G401.6 (cell line): Measurements from ENCODE around the gene ATP13A3.
"Not testable (repeated sequence)": the region's sequence is repeated elsewhere in the genome, so short reads cannot be mapped to it uniquely, and the experiment has no call there.

Source experiments
- FAIRE-seq: peaks from 2 replicates; lab custom pipeline; 2012; peaks lifted over from hg19 to GRCh38; lab: Jason Lieb, UNC

The ATP13A3 gene

DNA sequence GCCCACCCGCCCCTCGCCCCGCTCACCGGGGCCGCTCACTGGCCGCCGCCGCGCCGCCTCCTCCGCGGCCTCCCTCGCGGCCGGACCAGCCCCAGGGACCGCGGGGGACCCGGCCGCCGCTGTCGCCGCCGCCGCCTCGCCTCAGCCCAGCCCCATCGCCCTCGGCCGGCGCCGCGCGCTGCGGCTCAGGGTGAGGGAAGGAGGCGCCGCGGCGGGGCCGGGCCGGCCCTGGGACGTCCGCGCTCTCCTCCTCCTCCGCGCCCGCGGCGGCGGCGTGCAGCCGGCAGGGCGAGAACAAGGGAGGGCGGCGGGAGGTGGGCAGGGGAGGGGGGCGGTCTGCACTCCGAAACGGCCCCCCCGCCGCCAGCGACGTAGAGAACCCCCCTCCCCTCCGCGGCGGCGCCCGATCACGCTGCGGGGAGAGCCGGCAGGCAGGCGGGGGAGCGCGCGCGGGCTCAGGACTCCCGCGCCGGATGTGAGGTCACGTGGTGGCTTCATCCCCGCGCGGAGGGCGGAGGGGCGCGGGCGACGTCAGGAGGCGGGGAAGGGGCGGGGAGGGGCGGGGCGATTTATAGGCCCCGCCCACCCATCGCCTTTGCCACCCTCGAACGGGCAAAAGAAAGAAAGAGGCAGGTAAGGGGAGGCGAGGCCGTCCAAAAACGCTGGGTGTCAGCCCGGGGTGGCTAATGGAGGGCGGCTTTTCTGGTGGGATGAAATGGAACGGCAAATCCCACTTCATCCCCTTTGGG is at the start of gene ATP13A3:
Gene ATP13A3 (minus strand): TSS at position 463 of the 749 bp plus-strand sequence. CDS start 24,812 bp downstream, outside the sequence.
- no peak for FAIRE-seq

DNA sequence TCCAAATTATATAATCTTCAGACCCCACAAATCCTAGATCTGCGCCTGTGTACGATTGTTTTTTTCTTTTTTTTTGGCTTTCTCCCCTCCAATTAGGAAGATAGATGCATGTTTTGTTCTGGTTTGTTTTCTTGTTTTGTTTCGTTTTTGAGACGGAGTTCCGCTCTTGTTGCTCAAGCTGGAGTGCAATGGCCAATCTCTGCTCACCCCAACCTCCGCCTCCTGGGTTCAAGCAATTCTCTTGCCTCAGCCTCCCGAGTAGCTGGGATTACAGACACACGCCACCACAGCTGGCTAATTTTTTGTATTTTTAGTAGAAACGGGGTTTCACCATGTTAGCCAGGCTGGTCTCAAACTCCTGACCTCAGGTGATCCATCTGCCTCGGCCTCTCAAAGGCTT is 48.4 kb upstream of the ATP13A3 start:
- FAIRE-seq, result not testable (repeated sequence)

DNA sequence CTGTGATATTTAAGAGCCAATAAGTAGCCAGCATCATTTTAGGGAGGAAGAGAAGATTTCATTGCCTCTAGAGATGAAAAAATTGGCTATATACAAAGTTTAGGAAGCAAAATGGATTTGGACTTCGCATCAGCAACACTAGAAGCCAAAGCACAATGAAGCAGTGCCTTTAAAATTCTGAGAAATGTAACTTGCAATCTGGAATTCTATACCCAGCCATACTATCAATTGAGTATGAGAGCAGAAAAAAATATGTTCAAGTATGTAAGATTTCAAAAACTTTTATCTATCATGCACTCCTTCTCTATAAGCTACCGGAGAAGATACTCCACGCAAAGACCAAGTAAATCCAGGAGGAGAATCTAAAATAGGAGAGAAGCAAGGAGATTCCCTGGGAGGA is 47.4 kb upstream of the ATP13A3 start:
- no peak for FAIRE-seq

DNA sequence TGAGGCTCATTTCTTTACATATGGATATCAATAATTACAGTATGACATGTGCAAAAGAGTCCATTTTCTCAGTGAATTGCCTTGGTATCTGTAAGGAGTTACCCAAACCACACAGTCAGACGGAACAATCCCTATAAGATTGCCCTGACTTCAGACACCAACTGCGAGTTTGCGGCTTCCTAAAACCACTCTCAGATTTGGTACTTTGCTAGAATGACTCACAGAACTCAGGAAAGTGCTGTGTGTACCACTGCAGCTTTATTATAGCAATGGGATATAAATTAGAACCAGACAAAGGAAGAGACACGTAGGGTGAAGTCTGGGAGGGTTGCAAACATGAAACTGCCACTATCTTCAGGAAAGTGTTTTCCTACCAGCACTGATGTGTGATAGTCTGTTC is 45.8 kb upstream of the ATP13A3 start:
- FAIRE-seq, result no peak

DNA sequence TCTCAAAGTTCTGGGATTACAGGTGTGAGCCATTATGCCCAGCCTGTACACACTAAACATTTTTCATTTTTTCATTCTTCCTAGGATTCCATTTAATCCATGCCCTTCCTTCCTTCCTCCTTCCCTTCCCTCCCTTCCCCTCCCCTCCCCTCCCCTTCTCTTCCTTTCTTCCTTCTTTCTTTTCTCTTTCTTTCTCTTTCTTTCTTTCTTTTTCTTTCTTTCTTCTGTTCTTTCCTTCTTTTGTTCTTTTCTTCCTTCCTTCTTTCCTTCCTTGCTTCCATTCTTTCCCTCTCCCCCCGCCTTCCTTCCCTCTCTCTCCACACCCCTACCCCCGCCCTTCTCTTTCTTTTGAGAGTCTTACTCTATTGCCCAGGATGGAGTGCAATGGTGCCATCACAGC is 40.9 kb upstream of the ATP13A3 start:
- no peak for FAIRE-seq

DNA sequence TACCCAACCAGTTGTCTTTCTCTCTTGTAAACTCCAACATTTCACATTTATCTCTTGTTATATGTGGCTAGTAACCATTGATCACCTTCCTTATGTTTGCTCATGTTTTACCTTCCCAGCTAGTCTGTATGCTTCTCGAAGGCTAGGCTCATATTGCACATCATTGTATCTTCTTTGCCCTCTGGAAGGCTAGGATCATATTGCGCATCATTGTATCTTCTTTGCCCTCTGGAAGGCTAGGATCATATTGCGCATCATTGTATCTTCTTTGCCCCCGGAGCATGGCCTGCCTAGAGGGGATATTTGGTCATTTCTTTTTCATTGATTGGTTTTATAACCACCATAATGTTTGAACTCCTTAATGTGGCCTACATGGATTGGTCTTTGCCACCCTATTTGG is 39.4 kb upstream of the ATP13A3 start:
- FAIRE-seq, result no peak

DNA sequence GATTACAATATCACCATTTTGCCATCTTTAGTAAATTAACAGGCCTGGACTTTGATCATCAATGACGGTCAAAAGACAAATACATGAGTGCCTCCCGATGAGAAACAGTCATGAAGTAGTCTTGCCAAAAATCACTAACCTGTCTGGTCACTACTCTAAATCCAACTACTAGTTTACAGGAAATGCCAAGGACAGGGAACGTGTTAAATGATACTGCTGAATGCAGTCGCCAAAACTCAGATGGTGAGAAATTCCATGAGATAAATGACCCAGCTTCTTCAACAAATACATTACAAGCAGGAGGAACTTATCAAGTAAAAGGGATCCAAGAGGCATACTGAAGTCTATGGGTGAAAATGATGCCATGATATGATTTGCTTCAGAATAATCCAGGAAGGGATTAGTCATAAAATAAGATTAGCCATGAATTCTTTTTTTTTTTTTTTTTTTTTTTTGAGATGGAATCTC is 35.8 kb upstream of the ATP13A3 start:
- no peak for FAIRE-seq

DNA sequence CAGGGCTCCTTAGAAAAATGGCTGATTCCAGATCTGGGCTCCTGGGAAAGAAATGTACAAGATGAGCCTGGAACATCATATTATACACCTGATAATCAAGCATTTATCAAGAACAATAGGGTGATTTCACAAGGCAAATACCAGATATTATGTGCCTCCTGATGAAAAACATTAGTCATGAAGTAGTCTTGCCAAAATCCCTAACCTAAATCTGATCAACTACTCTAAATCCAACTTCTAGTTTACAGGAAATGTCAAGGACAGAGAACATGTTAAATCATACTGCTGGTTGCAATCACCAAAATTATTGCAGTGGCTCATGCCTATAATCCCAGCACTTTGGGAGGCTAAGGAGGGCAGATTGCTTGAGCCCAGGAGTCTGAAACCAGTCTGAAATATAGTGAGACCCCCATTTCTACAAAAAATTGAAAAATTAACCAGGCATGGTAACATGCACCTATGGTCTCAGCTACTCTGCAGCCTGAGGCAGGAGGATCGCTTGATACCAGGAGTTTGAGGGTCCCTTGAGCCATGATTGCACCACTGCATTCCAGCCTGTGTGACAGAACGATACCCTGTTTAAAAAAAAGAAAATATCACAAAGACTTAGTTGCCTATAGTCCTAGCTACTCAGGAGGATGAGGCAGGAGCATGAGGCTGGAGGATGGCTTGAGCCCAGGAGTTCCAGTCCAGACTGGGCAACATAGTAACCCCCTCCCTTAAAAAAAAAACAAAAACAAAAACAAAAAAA is 34.9 kb upstream of the ATP13A3 start:
- no peak for FAIRE-seq

DNA sequence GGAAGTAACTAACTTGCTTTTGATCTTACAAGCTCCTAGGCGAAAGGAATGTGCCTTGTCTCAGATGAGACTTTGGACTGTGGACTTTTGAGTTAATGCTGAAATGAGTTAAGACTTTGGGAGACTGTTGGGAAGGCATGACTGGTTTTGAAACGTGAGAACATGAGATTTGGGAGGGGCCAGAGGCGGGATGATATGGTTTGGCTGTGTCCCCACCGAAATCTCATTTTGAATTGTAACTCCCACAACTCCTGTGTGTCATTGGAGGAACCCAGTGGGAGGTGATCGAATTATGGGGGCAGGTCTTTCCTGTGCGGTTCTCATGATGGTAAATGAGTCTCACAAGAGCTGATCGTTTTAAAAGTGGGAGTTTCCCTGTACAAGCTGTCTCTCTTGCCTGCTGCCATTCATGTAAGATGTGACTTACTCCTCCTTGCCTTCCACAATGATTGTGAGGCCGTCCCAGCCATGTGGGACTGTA is 33.9 kb upstream of the ATP13A3 start:
- FAIRE-seq, result not testable (repeated sequence)

DNA sequence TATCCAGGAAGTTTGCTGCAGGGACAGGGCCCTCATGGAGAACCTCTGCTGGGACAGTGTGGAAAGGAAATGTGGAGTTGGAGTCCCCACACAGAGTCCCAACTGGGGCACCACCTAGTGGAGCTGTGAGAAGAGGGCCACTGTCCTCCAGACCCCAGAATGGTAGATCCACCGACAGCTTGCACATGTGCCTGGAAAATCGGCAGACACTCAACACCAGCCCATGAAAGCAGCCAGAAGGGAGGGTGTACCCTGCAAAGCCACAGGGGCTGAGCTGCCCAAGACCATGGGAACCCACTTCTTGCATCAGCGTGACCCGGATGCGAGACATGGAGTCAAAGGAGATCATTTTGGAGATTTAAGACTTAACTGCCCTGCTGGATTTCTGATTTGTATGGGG is 33.4 kb upstream of the ATP13A3 start:
- not testable (repeated sequence) for FAIRE-seq

DNA sequence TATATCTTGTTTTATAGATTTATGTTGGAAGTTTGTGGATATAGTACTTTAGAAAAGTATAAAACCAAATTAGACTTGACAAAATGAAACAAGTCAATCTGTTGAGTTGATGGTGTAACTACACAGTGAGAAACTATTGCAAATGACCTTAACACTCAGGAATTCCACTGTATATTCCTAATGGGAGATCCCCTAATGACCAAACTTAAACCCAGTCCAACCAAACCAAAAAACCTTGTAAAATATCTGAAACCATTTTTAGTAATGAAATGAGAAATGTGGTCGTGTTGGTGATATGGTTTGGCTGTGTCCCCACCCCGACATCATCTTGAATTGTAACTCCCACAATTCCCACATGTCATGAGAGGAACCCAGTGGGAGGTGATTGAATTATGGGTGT is 31.9 kb upstream of the ATP13A3 start:
- FAIRE-seq, result no peak

DNA sequence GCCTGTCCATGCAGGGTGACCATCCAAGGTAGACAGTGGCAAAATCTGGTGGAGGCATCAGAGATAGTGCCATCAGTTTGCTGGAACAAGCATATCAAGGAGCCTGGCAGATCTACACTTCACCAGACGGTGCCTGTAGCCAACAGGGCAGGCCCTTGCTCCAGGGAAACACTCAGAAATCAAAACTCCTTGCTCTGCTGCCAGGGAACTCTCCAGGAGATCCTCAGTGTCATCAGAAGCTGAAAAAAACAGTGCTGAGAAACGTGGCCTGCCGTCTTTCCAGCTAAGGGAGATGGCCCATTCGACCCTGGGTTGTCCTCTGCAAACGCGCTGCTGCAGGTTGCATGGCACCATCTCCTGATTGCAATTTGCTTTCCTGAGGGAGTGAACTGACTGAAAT is 30.5 kb upstream of the ATP13A3 start:
- no peak for FAIRE-seq

DNA sequence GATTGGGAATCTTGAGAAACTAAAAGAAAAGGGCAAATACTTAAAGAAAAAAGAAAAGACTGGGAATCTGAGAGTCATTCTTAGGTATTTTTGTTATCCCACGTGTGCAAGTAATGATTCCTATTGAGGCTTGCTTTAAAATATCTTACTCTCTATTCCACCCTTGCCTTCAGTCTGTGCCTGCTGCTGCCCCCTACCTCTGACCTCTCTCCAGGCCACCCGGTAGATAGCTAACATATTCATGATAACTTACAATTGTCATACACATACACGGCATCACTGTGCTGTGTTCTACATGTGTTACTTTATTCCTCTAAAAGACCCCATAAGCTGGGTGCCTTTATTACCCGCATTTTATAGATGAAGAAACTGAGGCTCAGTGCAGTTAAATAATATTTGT is 27.8 kb upstream of the ATP13A3 start:
- FAIRE-seq, result no peak

DNA sequence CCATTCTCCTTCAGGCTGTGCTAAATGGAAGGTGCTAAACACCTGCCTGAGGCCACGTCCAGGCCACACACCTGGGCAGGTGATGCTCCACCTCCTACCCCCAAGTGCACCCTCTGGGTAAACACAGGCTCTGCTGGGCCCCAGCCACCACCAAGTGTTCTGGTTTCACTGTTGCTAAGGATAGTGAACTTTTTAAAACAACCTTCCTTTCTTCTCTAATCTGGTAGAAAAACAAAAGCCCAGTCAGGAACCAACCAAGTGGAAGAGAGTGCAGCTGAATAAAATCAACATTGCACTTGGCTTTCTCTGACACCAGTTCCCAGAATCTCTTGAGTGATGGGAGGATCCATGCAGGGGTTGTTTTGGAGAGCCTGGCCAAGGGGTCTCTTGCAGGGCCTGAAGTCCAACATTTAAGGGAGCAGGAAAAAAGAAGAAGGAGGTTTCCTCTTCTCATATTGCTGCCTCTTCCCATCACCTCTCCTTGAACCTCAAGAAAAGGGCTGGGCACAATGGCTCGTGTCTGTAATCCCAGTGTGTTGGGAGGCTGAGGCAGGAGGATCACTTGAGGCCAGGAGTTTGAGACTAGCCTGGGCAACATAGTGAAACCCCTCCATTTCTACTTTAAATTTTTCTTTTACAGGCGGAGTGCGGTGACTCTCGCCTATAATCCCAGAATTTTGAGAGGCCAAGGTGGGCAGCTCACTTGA is 26.2 kb upstream of the ATP13A3 start:
- FAIRE-seq, result no peak

DNA sequence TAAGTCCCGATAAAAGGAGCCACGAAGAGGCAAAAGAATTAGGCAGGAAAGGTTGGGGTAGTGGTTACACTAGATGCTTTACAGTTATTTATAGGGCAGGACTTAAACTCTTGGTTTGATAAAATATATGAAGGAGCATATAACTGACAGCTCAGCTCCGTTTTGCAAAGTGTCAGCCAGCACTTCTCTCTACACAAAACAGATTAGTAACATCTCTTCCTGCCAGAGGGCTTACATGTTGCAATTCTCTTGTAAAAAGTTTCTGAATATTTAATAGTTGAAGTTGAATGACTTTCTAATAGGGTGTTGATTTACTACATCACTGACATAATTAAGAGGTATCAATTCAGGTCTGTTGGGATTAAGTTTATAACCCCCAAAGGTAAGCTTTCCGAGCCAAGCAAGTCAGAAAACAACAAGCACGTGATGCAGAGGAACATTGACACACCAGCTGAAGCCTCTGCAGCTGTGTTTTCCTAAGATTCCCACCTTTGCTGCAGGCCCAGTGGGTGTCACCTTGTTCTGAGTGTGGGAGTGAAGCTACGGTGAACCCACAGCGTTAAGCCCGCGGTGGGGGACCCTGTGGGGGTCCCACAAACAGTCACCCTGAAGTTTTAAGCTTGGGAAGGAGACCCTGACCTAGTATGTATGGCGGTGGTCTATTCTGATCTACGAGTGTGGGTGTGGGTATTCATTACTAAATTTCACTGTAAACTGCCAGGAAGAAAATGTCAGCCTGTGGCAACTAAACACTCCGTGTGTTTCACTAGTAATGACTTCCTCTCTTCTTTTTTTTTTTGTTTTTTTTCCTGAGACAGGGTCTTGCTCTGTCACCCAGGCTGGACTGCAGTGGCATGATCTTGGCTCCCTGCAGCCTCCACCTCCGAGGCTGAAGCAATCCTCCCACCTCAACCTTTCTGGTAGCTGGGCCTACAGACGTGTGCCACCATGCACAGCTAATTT is 22.0 kb upstream of the ATP13A3 start:
- FAIRE-seq, result no peak

DNA sequence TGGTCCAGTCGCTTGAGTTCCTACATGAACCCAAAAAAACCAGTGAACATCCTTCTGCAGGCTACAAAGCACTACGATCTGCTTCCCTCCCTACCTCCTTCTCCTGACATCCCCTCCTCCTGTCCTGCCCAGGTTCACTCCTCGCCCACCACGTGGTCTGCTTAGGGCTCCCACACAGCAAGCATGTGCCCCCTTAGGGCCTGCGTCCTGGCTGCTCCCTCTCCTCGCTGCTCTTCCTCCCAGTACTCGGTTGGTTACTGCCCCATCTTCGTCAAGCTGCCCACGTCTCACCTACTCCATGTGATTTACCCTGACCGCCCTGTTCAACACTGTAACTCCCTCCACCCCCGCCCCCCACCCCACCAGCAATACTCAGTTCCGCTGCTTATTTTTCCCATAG is 20.8 kb upstream of the ATP13A3 start:
- no peak for FAIRE-seq

DNA sequence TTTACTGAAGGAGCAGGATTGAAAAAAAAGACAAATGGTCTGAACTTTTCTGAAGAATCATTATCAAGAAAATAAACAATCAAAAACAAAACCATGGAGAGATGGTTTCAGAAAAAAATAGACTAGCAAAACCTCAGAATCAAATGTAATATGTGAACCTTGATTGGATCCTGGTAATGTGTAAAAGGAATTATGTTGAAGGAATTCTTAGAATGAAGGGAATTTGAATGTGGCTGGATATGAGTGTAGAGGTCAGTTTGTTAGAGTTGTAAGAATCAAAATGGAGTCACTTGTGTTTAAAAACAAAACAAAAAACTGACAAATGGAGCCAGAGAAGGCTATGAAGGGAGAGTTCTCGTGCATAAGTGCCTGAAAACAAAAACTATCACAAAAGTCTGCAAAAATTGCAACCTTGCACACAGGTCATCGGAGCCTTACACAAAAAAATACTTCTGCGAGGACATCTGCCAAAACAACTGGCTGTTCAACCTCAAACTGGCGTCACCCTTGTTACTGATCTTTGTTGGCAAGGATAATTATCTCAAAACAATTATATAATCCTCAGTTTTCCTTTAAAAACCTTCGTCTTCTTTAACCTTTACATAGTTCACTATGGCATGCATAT is 19.1 kb upstream of the ATP13A3 start:
- no peak for FAIRE-seq

DNA sequence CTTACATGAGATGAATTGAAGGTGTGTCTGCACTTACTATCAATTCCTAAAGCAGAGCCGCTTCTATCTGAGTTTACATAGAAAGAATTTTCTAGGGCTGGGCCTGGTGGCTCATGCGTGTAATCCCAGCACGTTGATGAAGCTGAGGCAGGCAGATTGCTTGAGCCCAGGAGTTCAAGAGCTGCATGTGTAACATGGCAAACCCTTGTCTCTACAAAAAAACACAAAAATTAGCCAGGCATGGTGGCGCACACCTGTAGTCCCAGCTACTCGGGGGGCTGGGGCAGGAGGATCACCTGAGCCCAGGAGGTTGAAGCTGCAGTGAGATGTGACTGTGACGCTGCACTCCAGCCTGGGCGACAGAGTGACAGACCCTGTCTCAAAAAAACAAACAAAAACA is 18.1 kb upstream of the ATP13A3 start:
- FAIRE-seq, result no peak

DNA sequence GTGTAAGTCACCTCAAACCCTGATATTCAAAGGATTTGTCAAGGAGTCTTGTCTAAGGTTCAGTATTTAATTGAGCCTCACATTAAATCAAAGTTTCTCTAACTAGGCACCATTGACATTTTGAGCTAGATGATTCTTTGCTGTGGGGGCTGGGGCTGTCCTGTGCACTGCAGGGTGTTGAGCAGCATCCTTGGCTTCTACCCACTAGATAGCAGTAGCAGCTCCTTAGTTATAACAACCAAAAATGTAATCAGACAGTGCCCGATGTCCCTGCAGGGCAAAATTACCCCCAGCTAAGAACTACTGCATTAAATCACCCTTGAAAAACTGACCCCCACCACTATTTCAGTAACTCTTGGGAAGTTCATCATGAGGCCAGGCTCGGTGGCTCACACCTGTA is 17.3 kb upstream of the ATP13A3 start:
- FAIRE-seq, result no peak

DNA sequence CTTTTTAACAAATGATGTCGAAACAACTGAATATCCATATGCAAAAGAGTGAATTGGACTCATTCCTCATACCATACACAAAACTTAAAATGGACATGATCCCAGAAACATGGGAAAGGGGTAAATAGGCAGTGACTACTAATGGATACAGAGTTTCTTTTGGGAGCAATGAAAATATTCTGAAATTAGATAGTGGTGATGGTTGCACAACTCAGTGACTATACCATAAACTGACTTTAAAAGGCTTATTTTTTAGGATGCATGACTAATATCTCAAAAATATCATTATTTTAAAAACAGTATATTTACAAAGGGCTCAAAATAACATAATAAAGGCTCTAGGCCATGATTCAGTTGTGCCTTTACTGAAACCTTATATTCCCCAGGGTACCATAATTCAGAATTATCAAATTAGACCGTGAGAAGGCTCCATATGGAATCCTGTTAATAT is 16.3 kb upstream of the ATP13A3 start:
- no peak for FAIRE-seq

DNA sequence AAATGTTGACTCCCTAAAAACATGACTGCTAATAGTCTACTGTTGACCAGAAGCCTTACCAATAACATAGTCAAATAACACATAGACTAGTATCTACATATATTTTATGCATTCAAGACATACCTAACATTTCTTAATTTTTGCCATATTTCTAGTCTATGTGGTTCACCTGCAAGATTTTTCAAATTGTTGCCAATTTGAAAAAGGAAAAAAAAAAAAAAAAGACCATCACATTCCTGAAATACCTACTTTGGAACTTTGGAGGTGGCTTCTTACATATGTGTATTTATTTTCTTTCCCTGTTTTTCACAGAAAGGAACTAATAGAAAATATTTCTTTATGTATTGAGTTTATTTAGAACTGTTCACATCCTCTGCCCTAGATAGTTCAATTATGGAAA is 13.4 kb upstream of the ATP13A3 start:
- FAIRE-seq, result no peak
